B cell (primary cell): ENCODE measurements around the gene OR13J1. TPM values are rescaled to one million over a fixed set of nuclear protein-coding genes. Genes with fewer than 3 reads are reported as not detected.

Source experiments
- ATAC-seq: fragments of 200-7000 bp; cut with Tn5 transposase; one replicate; pipeline ENCODE4 v1.10.0; 2021; ENCODE audit warnings: low read depth, mild to moderate bottlenecking, moderate number of reproducible peaks, moderate library complexity
- CTCF ChIA-PET: fragments of 350-600 bp; sonication (Branson Sonifier 250); formaldehyde crosslinking; loops from one replicate; lab custom pipeline; 2021; ENCODE audit warnings: antibody characterized with exemption, inconsistent platforms; lab: Charles Lee
- POLR2A ChIA-PET: fragments of 350-600 bp; sonication (Branson Sonifier 250); formaldehyde crosslinking; loops from one replicate; lab custom pipeline; 2021; ENCODE audit warnings: antibody characterized with exemption; lab: Charles Lee
- DNase-seq: peaks from one replicate; pipeline ENCODE4 v3.0.0; 2013
- H2AFZ ChIP-seq: 2 replicates; pipeline ENCODE4 v1.6.1; 2012; ENCODE audit warnings: mild to moderate bottlenecking, low read depth, low read length; ENCODE audit not compliant: insufficient read depth, poor library complexity, severe bottlenecking
- H3K27ac ChIP-seq, 2 donors: 1 replicate in 1 of 2; 2 replicates in 1 of 2; pipeline ENCODE4 v1.5.1; 2012 to 2013; ENCODE audit warnings: low read length in 2 of 2, mild to moderate bottlenecking in 2 of 2, moderate library complexity in 1 of 2
- H3K27me3 ChIP-seq, 4 experiments: fragments of 200-600 bp in 1 of 4; sonication (generic) in 1 of 4; replicated peaks in 1 of 4; 1 replicate in 2 of 4; 2 replicates in 2 of 4; pipeline versions ENCODE4 v1.6.1 to v1.7.0; 2013 to 2016; ENCODE audit warnings: low read length in 3 of 4, mild to moderate bottlenecking in 2 of 4, mixed read lengths in 1 of 4, moderate library complexity in 1 of 4; ENCODE audit not compliant: insufficient read depth in 4 of 4, control insufficient read depth in 3 of 4; ENCODE audit errors: control extremely low read depth in 1 of 4
- H3K36me3 ChIP-seq, 2 experiments: replicated peaks in 1 of 2; 1 replicate in 1 of 2; 2 replicates in 1 of 2; pipeline versions ENCODE4 v1.6.1 to v1.7.1; 2013; ENCODE audit warnings: low read length in 1 of 2; ENCODE audit not compliant: insufficient read depth in 2 of 2, control insufficient read depth in 1 of 2; ENCODE audit errors: control extremely low read depth in 1 of 2, extremely low read depth in 1 of 2
- H3K4me1 ChIP-seq, 2 donors: fragments of 200-600 bp in 1 of 2; sonication (generic) in 1 of 2; 1 replicate in 1 of 2; 2 replicates in 1 of 2; pipeline versions ENCODE4 v1.5.1 to v1.6.1; 2013 to 2017; ENCODE audit warnings: low read length in 2 of 2; ENCODE audit not compliant: control insufficient read depth in 2 of 2, insufficient read depth in 2 of 2
- H3K4me2 ChIP-seq: replicated peaks from 2 replicates; pipeline ENCODE3; 2012; ENCODE audit warnings: mild to moderate bottlenecking, low read depth, low read length; ENCODE audit not compliant: poor library complexity, severe bottlenecking
- H3K4me3 ChIP-seq, 5 experiments: fragments of 200-600 bp in 1 of 5; sonication (generic) in 1 of 5; 1 replicate in 3 of 5; 2 replicates in 2 of 5; pipeline versions ENCODE4 v1.5.1 to v1.7.0; 2011 to 2016; ENCODE audit warnings: low read length in 4 of 5, mild to moderate bottlenecking in 4 of 5, low read depth in 2 of 5, control low read depth in 1 of 5, moderate library complexity in 1 of 5; ENCODE audit not compliant: insufficient read depth in 1 of 5; ENCODE audit errors: control extremely low read depth in 1 of 5, extremely low read depth in 1 of 5
- H3K79me2 ChIP-seq: fragments of 200-600 bp; sonication (generic); one replicate; pipeline ENCODE4 v1.6.0; 2016; ENCODE audit warnings: low read length; ENCODE audit not compliant: control insufficient read depth, insufficient read depth
- H3K9ac ChIP-seq: fragments of 200-600 bp; sonication (generic); 2 replicates; pipeline ENCODE4 v1.6.1; 2017; ENCODE audit warnings: mild to moderate bottlenecking, low read length, moderate library complexity
- H3K9me3 ChIP-seq, 3 donors: one replicate each; pipeline versions ENCODE4 v1.6.1 to v1.7.1; 2013; ENCODE audit warnings: low read length in 2 of 3; ENCODE audit not compliant: control insufficient read depth in 2 of 3, insufficient read depth in 1 of 3; ENCODE audit errors: control extremely low read depth in 1 of 3
- H4K20me1 ChIP-seq: 2 replicates; pipeline ENCODE4 v1.6.0; 2012; ENCODE audit warnings: mild to moderate bottlenecking, low read length; ENCODE audit not compliant: insufficient read depth, control insufficient read depth, poor library complexity, severe bottlenecking
- H3K27ac Mint-ChIP-seq: one replicate; pipeline ENCODE4 v1.8.0; 2021; ENCODE audit warnings: mixed read lengths
- H3K27me3 Mint-ChIP-seq: one replicate; pipeline ENCODE4 v1.8.0; 2021; ENCODE audit warnings: mixed read lengths
- H3K4me1 Mint-ChIP-seq: one replicate; pipeline ENCODE4 v1.8.0; 2021; ENCODE audit warnings: mixed read lengths
- H3K4me3 Mint-ChIP-seq: one replicate; pipeline ENCODE4 v1.8.0; 2021; ENCODE audit warnings: mixed read lengths
- H3K9me3 Mint-ChIP-seq: one replicate; pipeline ENCODE4 v1.8.0; 2022; ENCODE audit warnings: mixed read lengths; ENCODE audit not compliant: insufficient read depth
- CTCF ChIP-seq: fragments of 200-600 bp; IDR thresholded peaks from one replicate; pipeline ENCODE4 v1.8.0; 2022; ENCODE audit warnings: antibody characterized with exemption, mild to moderate bottlenecking
- EZH2 ChIP-seq: IDR thresholded peaks from 2 replicates; pipeline ENCODE4 v1.6.1; 2012; ENCODE audit warnings: borderline replicate concordance, low read depth, mild to moderate bottlenecking, moderate library complexity, low read length; ENCODE audit not compliant: insufficient read depth, poor library complexity, severe bottlenecking
- WGBS: methylation state at CpG from one replicate; pipeline ENCODE4 v1.1.5; 2013; ENCODE audit warnings: missing lambda C conversion rate; ENCODE audit not compliant: insufficient coverage; 5-methylcytosine and 5-hydroxymethylcytosine counted together
- intact Hi-C: fragments of 100-400 bp; cut with micrococcal nuclease; formaldehyde crosslinking; loops from one replicate; pipeline ENCODE4 v1.10.0; 2022
- polyA plus RNA-seq: library from polyadenylated mRNA; depleted of rRNA; stranded (reverse); fragments of >200 nt; gene quantifications from 2 replicates; pipeline ENCODE4 v1.2.3, GENCODE V29; 2012
- total RNA-seq, 2 donors: library from RNA; stranded (reverse); fragments of 120-200 nt in 1 of 2; gene quantifications; 1 replicate in 1 of 2; 2 replicates in 1 of 2; pipeline versions ENCODE4 v1.2.3 to v1.2.4, GENCODE V29; 2013 to 2022

The OR13J1 gene
- total and polyA plus RNA-seq, 2 donors (not counting 1 experiment from before 2014, with no cell fraction given) = not detected

DNA sequence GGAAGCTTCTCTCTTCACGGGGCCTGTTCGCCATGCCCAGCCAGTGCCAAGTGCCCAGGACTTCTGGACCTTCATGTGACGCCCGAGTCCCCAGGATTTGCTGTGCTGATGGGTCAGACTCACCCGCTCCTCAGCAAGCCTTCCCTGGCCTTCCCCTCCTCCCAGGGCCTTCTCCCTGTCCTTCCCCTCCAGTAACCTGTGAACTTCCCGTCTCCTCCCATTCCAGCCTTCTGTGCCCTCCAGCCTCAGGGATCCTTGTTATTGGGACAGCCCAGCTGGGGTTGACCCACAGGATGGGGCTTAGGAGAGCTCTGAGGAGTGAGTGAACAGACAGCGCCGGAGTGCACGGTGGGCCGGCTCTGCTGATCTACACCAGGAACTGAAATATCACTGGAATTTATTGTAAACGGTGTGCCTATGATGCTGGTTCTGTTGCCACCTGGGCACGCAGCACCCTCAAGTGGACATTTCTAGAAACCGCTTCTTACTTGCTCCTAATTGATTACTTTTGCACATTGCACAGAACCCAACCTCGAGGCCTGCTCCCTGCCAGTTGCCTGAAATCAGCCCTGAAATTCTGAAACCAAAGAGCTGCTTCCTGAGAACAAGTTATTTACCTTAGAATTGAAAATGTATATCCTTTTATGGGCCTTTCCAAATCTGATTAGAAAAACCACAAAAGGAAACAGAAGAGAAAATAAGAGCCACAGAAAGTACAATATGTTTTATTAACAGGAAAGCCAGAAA is 40.6 kb upstream of the OR13J1 start:
- intact Hi-C loops = no loop called here
- Mint-ChIP-seq H3K9me3 (no peaks in the 10 kb centered on the region), H3K27me3 (peaks cover 21% of the 10 kb centered on the region), H3K4me3 (no peak overlapping the region), H3K4me1 (peaks cover 7% of the 10 kb centered on the region), H3K27ac (no peak overlapping the region)
- H3K27me3 ChIP-seq = peaks cover 0 to 13% (median 3%) of the 10 kb centered on the region in 4 experiments
- DNase-seq (peak; percentile 40), ATAC-seq (no peak)
- POLR2A ChIA-PET = no interaction called here
- H3K4me3 ChIP-seq = no peak overlapping the region
- no peak overlapping the region for H2AFZ ChIP-seq
- TF ChIP-seq CTCF (peak; percentile 20), EZH2 (no peak)
- no peaks in the 10 kb centered on the region for H3K79me2 ChIP-seq
- no peak overlapping the region for H3K9ac ChIP-seq
- peaks cover 4 to 7% of the 10 kb centered on the region in 2 donors for H3K4me1 ChIP-seq
- H3K36me3 ChIP-seq = no peaks in the 10 kb centered on the region
- H4K20me1 ChIP-seq = no peaks in the 10 kb centered on the region
- no peak overlapping the region for H3K4me2 ChIP-seq
- no peaks in the 10 kb centered on the region for H3K9me3 ChIP-seq
- CTCF ChIA-PET = interaction anchor here (0.5 to 1.6 kb wide), 4 partner anchors 7 to 48 kb away, joined by 4 read pairs; no protein-coding TSS in a partner anchor
- WGBS = 56% methylated on average over 11 of the region's 14 CpGs
- no peak overlapping the region for H3K27ac ChIP-seq
